Upper lobe of right lung (tissue), 1 donor: Measurements from ENCODE around the gene CFAP53. TPM values are rescaled to one million over a fixed set of nuclear protein-coding genes. Genes with fewer than 3 reads are reported as not detected.

ENCODE experiments used
- ATAC-seq: fragments of 200-7000 bp; cut with Tn5 transposase; one replicate; pipeline ENCODE4 v1.9.1; 2020; ENCODE audit warnings: mild to moderate bottlenecking, moderate library complexity
- DNase-seq: peaks from one replicate; pipeline ENCODE4 v3.0.0-alpha.2; 2020
- H3K27ac ChIP-seq: fragments of 200-600 bp; one replicate; pipeline ENCODE4 v1.8.0; 2022
- H3K27me3 ChIP-seq: fragments of 200-600 bp; one replicate; pipeline ENCODE4 v1.8.0; 2022; ENCODE audit warnings: mild to moderate bottlenecking
- H3K36me3 ChIP-seq: fragments of 200-600 bp; one replicate; pipeline ENCODE4 v1.8.0; 2022
- H3K4me1 ChIP-seq: fragments of 200-600 bp; one replicate; pipeline ENCODE4 v1.8.0; 2022
- H3K4me3 ChIP-seq: fragments of 200-600 bp; one replicate; pipeline ENCODE4 v1.8.0; 2022; ENCODE audit warnings: mild to moderate bottlenecking
- H3K9me3 ChIP-seq: fragments of 200-600 bp; one replicate; pipeline ENCODE4 v1.8.0; 2022
- intact Hi-C: fragments of 100-400 bp; cut with DNase I; formaldehyde crosslinking; loops from one replicate; pipeline ENCODE4 v1.11.0; 2022
- total RNA-seq: library from RNA; stranded (reverse); fragmentation: NEBNext Ultra II Directional; extraction: Animal tissue kit (Norgen Biotek cat#: 25700); gene quantifications from one replicate; pipeline ENCODE4 v1.2.1, GENCODE V29; 2021
- TF ChIP-seq, protein P1 (sequence below): fragments of 200-600 bp; IDR thresholded peaks from one replicate; pipeline ENCODE4 v1.8.0; 2022; ENCODE audit warnings: antibody characterized with exemption
- donor health status: DM: no; HTN: yes; CAD: no; lungs with severe emphysema.

The CFAP53 gene
- total RNA-seq, 1 donor from 2014 or later: not detected

DNA sequence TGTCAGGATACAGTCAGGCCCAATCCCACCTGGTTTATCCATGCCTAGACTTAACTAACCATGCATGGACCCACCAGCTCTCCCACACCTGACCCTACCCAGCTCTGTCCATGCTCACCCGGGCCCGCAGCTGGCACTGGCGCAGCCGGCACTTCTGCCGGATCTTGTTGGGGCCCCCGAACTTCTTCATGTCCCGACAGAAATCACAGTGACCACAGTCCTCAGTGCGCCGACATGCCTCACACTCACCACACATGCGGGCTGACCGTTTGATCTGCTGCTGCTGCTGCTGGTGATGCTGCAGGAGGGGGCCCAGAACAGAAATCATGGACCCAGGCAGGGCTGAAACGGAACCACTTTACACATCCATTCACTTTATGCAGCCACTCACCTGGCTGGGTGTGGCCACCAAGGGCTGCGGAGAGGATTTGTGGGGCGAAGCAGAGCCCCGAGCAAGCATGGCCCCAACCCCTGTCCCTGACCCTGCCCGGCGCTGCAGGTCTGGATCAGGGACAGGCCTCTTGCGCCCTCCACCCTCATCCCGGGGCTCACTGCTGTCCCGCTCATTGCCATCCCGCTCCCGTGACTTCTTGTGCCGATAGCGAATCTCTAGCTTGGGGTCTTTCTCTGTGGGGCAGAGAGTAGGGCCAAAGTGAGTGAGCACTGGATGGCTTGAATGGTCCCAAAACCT, 19.5 kb upstream of the CFAP53 start:
- Histone ChIP-seq H3K4me1 (peaks cover 13% of the 10 kb centered on the region), H3K4me3 (no peak overlapping the region), H3K27me3 (no peaks in the 10 kb centered on the region), H3K27ac (no peak overlapping the region), H3K9me3 (no peaks in the 10 kb centered on the region), H3K36me3 (peaks cover 21% of the 10 kb centered on the region)
- TF ChIP-seq, protein P1, sequence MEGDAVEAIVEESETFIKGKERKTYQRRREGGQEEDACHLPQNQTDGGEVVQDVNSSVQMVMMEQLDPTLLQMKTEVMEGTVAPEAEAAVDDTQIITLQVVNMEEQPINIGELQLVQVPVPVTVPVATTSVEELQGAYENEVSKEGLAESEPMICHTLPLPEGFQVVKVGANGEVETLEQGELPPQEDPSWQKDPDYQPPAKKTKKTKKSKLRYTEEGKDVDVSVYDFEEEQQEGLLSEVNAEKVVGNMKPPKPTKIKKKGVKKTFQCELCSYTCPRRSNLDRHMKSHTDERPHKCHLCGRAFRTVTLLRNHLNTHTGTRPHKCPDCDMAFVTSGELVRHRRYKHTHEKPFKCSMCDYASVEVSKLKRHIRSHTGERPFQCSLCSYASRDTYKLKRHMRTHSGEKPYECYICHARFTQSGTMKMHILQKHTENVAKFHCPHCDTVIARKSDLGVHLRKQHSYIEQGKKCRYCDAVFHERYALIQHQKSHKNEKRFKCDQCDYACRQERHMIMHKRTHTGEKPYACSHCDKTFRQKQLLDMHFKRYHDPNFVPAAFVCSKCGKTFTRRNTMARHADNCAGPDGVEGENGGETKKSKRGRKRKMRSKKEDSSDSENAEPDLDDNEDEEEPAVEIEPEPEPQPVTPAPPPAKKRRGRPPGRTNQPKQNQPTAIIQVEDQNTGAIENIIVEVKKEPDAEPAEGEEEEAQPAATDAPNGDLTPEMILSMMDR: no peak
- DNase-seq (no peak), ATAC-seq (no peak)
- intact Hi-C loops: no loop called here

DNA sequence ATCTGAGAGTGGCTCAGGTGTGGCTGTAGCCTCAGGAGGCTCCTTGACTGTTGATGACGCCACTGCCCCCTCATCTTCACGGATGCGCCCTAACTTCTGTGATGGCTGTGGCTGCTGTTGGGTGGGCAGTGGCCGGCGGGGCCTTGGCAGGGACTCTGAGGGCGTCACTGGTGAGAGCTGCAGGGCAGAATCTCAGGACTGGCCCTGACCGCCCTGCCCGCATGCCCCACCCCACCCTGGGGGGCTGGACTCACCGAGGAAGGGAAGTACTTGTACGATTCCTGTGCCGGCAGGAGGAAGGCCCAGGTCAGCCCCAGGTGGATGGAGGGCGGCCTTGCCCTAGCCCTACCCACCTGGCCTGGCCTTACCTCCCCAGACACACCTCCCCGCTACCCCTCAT, 18.8 kb upstream of the CFAP53 start:
- ATAC-seq (no peak), DNase-seq (peak; percentile 65)
- no peak overlapping the region for H3K27ac ChIP-seq
- peaks cover 19% of the 10 kb centered on the region for H3K4me1 ChIP-seq
- H3K36me3 ChIP-seq: peaks cover 21% of the 10 kb centered on the region
- intact Hi-C loops: no loop called here
- no peak overlapping the region for H3K4me3 ChIP-seq
- TF ChIP-seq, protein P1: no peak
- no peaks in the 10 kb centered on the region for H3K27me3 ChIP-seq
- H3K9me3 ChIP-seq: no peaks in the 10 kb centered on the region

DNA sequence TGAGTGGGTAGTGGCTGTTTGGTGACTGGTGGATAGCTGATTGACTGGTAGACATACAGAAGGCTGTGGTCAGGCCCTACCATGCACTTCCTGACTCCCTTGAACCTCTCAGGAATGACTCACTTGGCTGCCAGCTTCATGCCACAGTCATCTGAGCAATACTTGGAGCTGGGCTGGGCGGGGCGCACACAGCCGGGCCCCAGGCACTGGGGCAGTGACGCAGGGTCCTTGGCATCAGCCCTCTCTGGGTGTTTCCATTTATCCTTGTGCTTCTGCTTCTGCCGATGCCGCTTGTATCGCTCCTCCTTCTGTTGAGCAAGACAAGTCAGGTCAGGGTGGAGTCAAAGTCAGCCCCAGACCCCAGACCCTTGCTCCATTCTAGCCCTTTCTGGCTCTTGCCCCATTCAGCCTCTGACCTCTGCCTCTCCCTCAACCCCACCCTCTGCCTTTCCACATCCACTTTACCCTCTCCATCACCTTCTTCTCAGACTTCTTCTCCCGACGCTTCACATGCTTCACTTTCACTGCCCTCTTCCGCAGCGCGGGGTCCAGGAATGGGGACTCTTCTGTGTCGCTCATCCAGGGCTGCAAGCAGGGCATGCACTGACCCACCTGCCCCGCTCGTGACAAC, 18.1 kb upstream of the CFAP53 start:
- intact Hi-C loops: no loop called here
- DNase-seq: no peak

DNA sequence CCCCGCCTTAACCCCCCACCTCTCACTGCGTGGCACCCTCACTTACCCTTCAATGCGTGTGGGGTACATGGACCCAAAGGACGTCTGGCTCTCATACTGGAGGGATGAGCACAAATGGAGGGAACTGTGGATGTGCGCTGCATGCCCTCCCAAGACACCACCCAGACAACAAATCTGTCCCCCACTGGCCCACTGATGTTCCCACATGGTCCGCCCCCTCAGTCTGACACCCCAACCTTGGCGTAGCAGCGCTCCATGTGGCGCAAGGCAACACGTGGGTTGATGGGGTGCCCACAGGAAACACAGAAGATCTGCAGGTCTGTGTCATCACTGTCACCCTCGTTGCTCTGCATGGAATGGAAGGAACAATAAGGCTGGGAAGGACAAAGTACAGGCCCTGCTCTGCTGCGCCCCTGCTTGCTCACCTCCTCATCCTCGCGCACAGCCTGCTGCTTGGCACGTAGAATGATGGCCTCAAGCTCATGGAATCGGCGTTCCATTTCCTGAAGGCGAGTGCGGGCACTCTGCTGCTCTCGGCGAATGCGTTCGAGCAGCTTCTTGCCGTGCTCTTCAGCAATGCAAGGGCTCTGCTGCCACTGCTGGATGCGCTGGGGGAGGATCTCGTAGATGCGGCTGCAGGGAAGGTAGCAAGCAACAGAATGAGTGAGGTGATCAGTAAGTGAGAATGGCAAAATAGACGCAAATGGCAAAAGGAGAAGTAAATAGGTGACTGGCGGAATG, 17.3 kb upstream of the CFAP53 start:
- intact Hi-C loops: no loop called here
- no peak for ATAC-seq
- Histone ChIP-seq H3K4me3 (no peak overlapping the region), H3K27ac (no peak overlapping the region), H3K36me3 (peaks cover 30% of the 10 kb centered on the region), H3K9me3 (no peaks in the 10 kb centered on the region), H3K4me1 (peaks cover 28% of the 10 kb centered on the region), H3K27me3 (no peaks in the 10 kb centered on the region)
- no peak for DNase-seq
- TF ChIP-seq, protein P1: no peak

More for the DNA sequence above, 18.1 kb upstream of the CFAP53 start:
- peaks cover 26% of the 10 kb centered on the region for H3K4me1 ChIP-seq
- no peak overlapping the region for H3K4me3 ChIP-seq
- no peak for ATAC-seq
- H3K9me3 ChIP-seq: no peaks in the 10 kb centered on the region
- TF ChIP-seq, protein P1: no peak
- H3K27ac ChIP-seq: no peak overlapping the region
- H3K36me3 ChIP-seq: peaks cover 23% of the 10 kb centered on the region
- no peaks in the 10 kb centered on the region for H3K27me3 ChIP-seq

DNA sequence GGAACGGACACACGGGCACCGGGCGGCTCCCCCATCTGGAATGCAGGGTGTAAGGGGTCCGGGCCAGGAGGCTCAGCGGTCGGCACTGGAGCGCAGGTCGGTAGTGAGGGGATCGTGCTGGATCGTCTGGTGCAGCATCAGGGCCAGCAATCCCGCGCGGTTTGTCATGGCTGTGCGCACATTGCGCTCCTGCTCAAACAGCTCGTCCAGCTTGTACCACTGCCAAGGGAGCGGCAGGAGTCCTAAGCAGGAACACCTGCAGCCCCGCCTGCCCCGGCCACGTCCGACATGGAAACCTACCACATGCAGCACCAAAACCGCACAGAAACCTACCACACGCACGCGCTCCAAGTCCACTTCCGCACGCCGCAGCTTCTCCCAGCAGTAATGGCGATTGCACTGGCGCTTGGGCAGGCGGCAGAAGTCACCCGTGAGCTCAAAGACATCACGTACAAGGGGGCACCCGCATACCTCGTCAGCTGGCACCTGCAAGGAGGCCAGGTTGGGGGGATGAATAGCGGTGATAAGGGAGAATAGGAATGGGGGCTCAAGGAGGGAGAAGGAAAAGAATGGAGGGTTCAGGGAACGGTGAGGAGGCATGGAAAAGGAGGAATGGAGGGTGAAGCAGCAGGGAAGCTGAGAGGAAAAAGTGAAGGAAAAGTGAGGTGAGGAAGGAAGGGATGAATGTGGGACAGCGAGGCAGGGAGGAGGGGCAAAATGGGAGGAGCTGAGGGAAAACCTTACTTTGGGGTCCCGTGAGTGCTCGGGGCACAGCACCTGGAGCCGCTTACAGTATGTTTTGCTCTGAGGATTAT, 16.4 kb upstream of the CFAP53 start:
- Histone ChIP-seq H3K27me3 (no peaks in the 10 kb centered on the region), H3K9me3 (no peaks in the 10 kb centered on the region), H3K27ac (no peak overlapping the region), H3K4me3 (no peak overlapping the region), H3K36me3 (peaks cover 37% of the 10 kb centered on the region), H3K4me1 (peaks cover 26% of the 10 kb centered on the region)
- intact Hi-C loops: no loop called here
- no peak for ATAC-seq
- DNase-seq: peak; percentile 69
- TF ChIP-seq, protein P1: no peak
